Chondrocyte (in vitro differentiated cells): ENCODE data around the gene CRACDL. TPM values are rescaled to one million over a fixed set of nuclear protein-coding genes. Genes with fewer than 3 reads are reported as not detected.

Source experiments
- DNase-seq: peaks from one replicate; pipeline ENCODE4 v3.0.0; 2021; ENCODE audit warnings: mixed read lengths, low spot score
- H3K27ac Mint-ChIP-seq: one replicate; pipeline ENCODE4 v1.8.0; 2021; ENCODE audit warnings: mild to moderate bottlenecking, moderate library complexity, mixed read lengths; ENCODE audit not compliant: unreplicated experiment
- H3K27me3 Mint-ChIP-seq: 2 replicates; pipeline ENCODE4 v1.8.0; 2021; ENCODE audit warnings: low read depth, mixed read lengths
- H3K36me3 Mint-ChIP-seq: 2 replicates; pipeline ENCODE4 v1.8.0; 2021; ENCODE audit warnings: low read depth, mixed read lengths
- H3K4me1 Mint-ChIP-seq: 2 replicates; pipeline ENCODE4 v1.8.0; 2021; ENCODE audit warnings: low read depth, mild to moderate bottlenecking, mixed read lengths
- H3K4me3 Mint-ChIP-seq: one replicate; pipeline ENCODE4 v1.8.0; 2021; ENCODE audit warnings: mild to moderate bottlenecking, moderate library complexity, mixed read lengths; ENCODE audit not compliant: unreplicated experiment
- H3K9me3 Mint-ChIP-seq: 2 replicates; pipeline ENCODE4 v1.8.0; 2021; ENCODE audit warnings: low read depth, mixed read lengths
- CTCF ChIP-seq: fragments of 200-600 bp; sonication (generic); IDR thresholded peaks from 2 replicates; pipeline ENCODE4 v1.5.0; 2021; ENCODE audit warnings: antibody characterized with exemption, mild to moderate bottlenecking, moderate library complexity
- total RNA-seq: library from RNA; stranded (reverse); gene quantifications from 3 replicates; pipeline ENCODE4 v1.2.1, GENCODE V29; 2021

Gene CRACDL
- total RNA-seq, 1 donor from 2014 or later, result 17.0 TPM

- Mint-ChIP-seq H3K27me3 (peaks cover 7% of the 10 kb centered on the region), H3K27ac (no peak overlapping the region), H3K36me3 (peaks cover 5% of the 10 kb centered on the region), H3K4me3 (no peak overlapping the region), H3K4me1 (peaks cover 35% of the 10 kb centered on the region), H3K9me3 (no peaks in the 10 kb centered on the region)
- TF ChIP-seq CTCF, result no peak
- no peak for DNase-seq
Measured at GRCh38 chr2:98801921-98802321, 134.1 kb downstream of the CRACDL start.

GRCh38 chr2:98801286-98801685, 134.7 kb downstream of the CRACDL start:
- peaks cover 5% of the 10 kb centered on the region for H3K36me3 Mint-ChIP-seq
- H3K4me1 Mint-ChIP-seq, result peaks cover 32% of the 10 kb centered on the region
- no peaks in the 10 kb centered on the region for H3K9me3 Mint-ChIP-seq
- DNase-seq, result no peak
- no peak overlapping the region for H3K27ac Mint-ChIP-seq
- no peak overlapping the region for H3K4me3 Mint-ChIP-seq
- TF ChIP-seq CTCF, result no peak
- peaks cover 7% of the 10 kb centered on the region for H3K27me3 Mint-ChIP-seq

GRCh38 chr2:98800330-98801064, 135.5 kb downstream of the CRACDL start:
- DNase-seq, result no peak
- Mint-ChIP-seq H3K36me3 (peaks cover 5% of the 10 kb centered on the region), H3K9me3 (no peaks in the 10 kb centered on the region), H3K27me3 (peaks cover 7% of the 10 kb centered on the region), H3K4me1 (peaks cover 25% of the 10 kb centered on the region), H3K27ac (no peak overlapping the region), H3K4me3 (no peak overlapping the region)
- TF ChIP-seq CTCF, result no peak

GRCh38 chr2:98799375-98800329, 136.4 kb downstream of the CRACDL start:
- H3K4me1 Mint-ChIP-seq, result peaks cover 19% of the 10 kb centered on the region
- H3K9me3 Mint-ChIP-seq, result no peaks in the 10 kb centered on the region
- peaks cover 7% of the 10 kb centered on the region for H3K27me3 Mint-ChIP-seq
- no peak overlapping the region for H3K4me3 Mint-ChIP-seq
- peaks cover 5% of the 10 kb centered on the region for H3K36me3 Mint-ChIP-seq
- DNase-seq, result no peak
- peak overlapping the region; percentile 12 for H3K27ac Mint-ChIP-seq
- no peak for TF ChIP-seq CTCF

GRCh38 chr2:98796775-98797544, 139.1 kb downstream of the CRACDL start:
- Mint-ChIP-seq H3K4me3 (no peak overlapping the region), H3K9me3 (no peaks in the 10 kb centered on the region), H3K27me3 (peaks cover 7% of the 10 kb centered on the region), H3K27ac (no peak overlapping the region), H3K4me1 (peaks cover 37% of the 10 kb centered on the region), H3K36me3 (peaks cover 9% of the 10 kb centered on the region)
- no peak for DNase-seq
- no peak for TF ChIP-seq CTCF
